ENCODE results near the gene MDH1. TPM values are rescaled to one million over a fixed set of nuclear protein-coding genes. Genes with fewer than 3 reads are reported as not detected.
"Not testable (repeated sequence)": the region's sequence is repeated elsewhere in the genome, so short reads cannot be mapped to it uniquely, and the experiment has no call there.

The MDH1 gene
- total RNA-seq, 1 experiment from 2014 or later = 407 TPM

DNA sequence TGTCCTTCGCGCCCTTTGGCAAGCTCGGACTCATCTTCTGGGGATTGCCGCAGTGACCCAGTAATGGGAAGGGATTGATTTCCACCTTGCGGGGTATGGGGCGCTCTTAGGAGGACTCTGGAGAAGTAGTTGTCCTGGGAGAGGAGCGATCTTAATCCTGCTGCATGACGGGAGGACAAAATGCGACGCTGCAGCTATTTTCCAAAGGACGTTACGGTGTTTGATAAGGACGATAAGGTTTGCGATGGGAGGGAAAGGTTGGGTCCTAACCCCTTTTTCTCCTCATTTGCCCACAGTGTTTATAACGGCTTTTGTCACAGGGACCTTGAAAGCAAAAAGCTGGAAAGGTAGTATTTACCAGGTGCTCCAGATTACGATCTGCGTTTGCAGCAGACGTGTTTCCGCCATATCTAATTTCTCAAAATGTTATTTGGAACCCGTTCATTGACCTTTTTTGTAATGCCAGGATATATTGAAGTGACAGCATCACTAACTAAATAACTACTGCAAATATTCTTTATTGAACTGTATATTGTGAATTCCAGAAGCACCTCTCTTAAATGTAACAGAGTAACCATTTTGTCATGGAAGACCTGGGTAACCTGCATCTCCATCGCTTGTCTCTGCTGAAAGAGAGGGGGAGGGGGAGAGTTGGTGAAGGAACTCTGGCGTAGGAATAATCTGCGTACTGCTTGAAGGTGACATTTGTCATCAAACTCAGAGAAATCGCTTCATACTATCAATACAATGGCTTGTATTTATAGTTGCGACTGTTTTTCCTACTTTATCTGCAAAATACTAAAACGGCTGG, 590 bp downstream of the MDH1 start:
- no peak for DNase-seq (ENCODE audit: low spot score)

DNA sequence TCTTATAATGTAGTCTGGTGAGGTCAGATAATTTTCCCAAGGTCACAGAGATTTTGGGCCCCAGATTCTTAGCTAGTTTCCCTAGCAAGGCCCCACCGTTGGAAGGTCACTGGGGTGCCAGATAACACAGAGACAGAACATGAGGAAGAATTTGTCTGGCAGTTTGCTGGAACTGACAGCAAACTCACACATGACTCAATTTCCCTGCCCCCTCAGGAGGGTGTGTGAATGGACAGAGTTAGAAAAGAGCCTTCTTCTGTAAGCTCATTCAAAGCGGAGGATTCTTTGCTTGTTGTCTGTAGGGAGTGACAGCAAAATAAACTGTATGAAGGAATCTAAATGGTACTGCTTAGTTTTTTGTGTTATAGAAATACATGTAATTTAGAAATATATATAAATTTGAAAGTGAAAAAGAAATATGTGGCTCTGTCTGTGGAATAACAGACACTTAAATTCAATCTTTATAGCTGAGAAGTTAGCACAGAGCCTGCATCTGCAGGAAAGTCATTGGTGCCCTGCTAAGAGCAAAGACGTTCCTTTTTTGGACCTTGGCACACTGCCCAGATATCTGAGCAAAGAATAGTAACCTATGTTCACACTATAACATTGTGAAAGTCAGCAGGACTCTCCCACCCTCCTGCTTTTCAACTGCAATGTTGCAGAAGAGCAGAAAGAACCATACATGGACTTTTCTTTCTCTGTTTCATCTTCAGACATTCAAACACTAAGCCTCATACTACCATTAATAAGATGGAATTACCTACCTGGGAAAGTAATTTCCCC, 2.1 kb downstream of the MDH1 start:
- DNase-seq (ENCODE audit: low spot score) = no peak

DNA sequence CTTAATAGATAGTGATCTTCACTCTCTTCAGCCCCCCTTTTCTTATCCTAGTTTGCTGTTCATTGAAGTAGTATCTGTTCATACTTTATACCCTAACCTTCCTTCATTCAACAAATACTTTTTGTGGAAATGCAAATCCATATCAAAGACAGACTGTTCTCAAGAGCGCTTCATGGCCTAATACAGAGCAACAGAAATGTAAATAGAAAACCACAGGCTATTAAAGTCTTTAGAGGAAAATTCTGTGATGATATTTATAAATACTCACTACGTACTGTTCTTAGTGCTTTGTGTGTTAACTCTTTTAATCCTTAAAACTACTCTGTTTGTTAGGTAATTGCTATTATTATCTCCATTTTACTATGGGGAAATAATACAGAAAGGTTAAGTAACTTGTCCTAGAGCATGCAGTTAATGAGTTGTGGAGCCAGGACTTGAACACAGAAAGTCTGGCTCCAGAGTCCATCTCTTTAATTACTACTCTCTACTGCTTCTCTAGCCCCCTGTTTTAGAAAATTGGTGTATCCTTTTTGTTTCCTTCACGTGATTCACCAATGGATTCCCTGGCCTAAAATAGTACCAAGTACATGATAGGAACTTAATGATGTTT, 2.9 kb downstream of the MDH1 start:
- DNase-seq (ENCODE audit: low spot score) = no peak

DNA sequence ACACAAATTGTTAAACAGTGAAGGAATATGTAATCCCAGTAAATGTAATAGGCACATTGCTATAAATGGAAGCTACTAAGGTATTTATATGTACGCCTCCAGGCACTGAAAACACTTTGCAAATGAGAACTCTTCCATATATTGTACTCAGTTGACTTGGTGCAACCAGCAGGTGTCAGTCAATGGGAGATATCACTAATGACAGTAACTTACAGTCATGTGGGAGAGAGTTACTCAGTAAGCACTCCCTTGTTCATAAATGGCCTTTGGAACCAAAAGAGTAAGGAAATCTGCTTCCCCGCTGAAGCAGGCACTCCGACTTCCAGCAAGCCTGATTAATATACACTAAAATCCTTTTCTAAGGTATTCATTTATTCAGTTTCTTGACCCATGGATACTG, 5.9 kb downstream of the MDH1 start:
- no peak for DNase-seq (ENCODE audit: low spot score)

- no peak for DNase-seq (ENCODE audit: low spot score)
Observed at GRCh38 chr2:63596401-63596883, 7.7 kb downstream of the MDH1 start.

GRCh38 chr2:63598981-63599380, 10.2 kb downstream of the MDH1 start:
- no peak for DNase-seq (ENCODE audit: low spot score)

DNA sequence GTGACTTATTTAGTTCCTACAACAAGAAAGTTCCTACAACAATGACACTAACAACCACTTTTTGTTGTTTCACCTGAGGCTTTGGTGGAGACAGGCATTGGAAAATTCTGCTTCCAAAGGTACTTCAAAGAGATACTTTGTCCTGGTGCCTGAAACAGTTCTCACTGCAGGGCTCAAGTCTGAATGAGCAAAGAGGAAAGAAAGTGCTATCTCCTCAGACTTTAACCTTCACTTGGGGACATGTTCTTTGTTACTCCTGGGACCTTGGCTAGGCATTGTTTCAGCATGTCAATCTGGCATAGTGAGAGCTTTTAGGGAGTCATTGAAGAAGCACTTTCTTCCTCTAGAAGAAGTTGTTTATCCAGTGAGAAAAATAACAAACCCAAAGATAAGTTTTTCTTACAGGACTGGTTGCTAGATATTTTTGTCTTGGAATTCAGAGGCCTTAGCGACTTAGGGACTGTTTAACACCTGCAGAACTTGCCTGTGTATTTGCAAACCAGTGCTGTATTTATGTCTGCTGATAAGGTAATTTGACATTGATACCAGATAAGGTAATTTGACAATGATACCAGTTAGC, 12.2 kb downstream of the MDH1 start:
- DNase-seq (ENCODE audit: low spot score) = no peak

GRCh38 chr2:63604666-63605065, 15.9 kb downstream of the MDH1 start:
- DNase-seq (ENCODE audit: low spot score) = no peak

GRCh38 chr2:63608865-63609264, 20.1 kb downstream of the MDH1 start:
- not testable (repeated sequence) for DNase-seq (ENCODE audit: low spot score)

DNA sequence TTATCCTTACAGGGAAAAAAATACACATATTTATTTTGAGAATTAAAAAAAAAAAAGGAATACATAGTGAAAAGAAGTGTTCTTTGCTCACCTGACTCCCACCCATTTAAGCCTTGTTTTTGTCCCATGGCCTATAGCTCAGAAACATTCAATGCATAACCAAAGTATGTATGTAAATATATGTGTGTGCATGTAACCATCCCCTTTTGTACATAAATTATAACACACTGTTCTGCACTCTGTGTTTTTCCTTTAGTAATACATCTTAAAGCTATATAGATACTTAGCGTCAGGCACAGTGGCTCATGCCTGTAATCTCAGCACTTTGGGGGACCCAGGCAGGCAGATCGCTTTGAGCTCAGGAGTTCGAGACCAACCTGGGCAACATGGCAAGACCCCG, 21.8 kb downstream of the MDH1 start:
- no peak for DNase-seq (ENCODE audit: low spot score)

DNA sequence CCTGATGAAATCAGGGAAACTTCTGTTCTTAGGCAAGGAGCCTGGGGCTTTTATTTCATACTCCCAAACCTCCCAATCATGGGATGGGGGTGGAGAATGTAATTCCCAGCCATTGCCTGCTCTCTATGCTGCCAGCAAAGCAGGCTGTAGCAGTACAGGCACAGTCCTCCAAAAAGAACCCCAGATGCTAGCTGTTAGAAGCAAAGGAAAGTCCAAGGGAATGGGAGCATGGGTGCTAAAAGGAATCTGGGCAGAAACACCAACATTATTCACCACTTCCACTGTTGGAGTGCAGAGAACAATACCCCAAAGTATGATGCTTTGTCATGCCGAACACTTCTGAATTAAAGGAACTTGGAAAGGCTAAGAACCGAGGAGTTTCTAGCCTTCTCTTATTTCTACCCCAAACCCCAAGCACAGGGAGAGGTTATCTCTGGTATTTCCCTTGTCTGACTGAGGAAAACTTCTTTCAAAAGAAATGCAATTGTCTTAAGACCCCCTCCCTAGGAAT, 24.7 kb downstream of the MDH1 start:
- no peak for DNase-seq (ENCODE audit: low spot score)

DNA sequence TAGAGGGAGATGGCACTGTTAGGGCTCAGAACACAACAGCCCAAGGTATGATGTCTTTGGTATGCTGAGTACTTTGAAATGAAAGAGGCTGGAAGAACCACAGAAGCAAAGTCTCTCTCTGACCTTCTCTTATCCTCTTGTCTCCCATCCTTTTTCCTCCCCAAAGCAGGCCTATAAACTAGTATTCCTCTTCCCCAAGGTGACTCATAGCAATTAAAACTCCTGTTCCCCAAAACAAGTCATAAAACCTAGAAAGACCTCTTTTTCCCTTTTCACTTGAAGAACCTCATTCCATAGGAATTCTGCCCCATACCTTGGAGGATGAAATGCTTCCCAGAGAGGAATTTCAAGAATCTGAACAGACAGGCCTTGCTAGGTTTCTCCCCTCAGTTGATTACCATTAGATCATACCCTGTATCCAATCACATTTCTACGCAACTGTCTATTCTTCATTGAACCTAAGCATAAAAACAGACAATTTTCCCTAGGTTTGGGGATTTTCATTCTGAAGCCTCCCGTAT, 25.7 kb downstream of the MDH1 start:
- peak; percentile 11 for DNase-seq (ENCODE audit: low spot score)

DNA sequence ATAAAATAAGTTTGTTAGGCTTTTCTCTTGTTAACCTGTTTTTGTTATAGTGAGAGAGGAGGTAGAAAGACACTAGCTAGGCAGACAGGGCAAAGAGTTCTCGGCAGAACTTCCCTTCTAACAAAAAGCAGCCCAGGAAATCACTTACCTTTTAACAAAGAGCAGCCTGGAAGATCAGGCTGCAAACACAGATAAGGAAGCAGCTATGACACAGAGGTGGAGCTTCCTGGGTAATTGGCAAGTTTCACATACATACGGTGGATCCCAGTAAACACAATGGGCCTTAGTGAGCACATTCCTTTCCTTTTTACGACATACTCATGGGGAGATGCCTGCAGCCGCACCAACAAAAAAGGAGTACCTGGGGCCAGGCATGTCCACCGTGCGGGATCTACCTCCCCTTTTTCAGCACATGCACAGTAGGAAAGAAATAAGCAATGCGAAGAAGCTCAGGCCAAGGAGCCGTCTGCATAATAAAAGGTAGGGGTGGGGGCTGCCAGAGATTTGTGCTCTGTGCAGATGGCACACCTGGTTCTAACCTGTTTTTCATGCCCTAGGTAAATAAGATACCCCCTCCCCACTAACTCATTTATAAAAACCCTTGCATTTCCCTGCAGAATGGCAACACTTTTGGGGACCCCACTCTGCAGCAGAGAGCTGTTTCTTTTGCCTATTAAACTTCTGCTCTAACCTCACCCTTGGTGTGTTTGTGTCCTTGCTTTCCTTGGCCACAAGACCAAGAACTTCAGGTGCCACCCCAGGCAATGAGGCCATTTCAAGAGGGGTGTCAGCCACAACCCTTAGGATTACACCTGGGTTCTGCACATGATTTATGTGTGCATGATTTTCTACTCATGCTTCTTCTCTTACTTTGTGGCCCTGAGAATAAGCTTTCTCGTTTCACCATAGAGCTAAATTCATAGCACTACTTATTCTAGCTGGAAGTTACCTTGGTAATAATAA, 26.5 kb downstream of the MDH1 start:
- DNase-seq (ENCODE audit: low spot score) = no peak

GRCh38 chr2:63617366-63617765, 28.6 kb downstream of the MDH1 start:
- DNase-seq (ENCODE audit: low spot score) = no peak

DNA sequence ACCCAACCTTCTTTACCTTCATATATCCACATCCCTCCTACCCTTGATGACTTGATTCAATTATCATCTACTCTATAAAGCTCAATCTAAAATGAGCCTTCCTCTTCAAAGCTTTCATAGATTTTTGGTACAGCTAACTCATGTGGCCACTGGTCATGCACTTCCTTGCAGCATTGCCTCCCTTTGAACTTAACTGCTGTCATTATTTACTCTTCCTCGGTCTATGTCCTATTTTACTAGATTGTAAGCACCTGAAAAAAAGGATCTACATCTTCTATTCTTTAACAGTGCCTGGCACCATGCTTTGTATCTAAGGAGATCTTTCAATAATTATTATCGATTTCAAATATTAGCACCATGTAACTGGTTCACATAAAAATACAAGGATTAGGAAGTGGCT, 30.6 kb downstream of the MDH1 start:
- DNase-seq (ENCODE audit: low spot score) = no peak

DNA sequence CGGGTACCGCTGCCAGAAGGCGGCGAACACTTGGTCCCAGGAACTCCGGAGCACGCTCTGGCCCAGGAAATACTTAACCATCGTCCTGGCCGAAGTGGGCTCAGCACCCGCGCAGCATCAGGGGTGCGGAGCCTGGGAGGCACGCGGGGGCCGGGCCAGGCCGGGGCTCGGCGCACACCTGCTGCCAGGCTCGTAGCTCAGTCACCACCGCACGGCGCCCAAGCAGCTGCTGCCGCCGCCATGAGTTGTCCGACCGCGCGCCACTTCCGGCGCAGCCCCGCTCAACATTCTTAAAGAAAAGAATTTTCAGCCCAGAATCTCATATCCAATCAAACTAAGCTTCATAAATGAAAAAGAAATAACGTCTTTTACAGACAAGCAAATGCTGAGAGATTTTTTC, 34.0 kb downstream of the MDH1 start:
- no peak for DNase-seq (ENCODE audit: low spot score)

DNA sequence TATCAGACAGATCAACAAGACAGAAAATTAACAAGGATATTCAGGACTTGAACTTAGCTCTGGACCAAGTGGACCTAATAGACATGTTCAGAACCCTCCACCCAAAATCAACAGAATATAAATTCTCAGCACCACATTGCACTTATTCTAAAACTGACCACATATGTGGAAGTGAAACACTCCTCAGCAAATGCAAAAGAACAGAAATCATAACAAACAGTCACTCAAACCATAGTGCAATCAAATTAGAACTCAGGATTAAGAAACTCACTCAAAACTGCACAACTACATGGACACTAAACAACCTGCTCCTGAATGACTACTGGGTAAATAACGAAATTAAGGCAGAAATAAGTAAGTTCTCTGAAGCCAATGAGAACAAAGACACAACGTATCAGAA, 35.0 kb downstream of the MDH1 start:
- not testable (repeated sequence) for DNase-seq (ENCODE audit: low spot score)

- no peak for DNase-seq (ENCODE audit: low spot score)
Observed at GRCh38 chr2:63627866-63628265, 39.1 kb downstream of the MDH1 start.

- DNase-seq (ENCODE audit: low spot score) = no peak
Observed at GRCh38 chr2:63628403-63628942, 39.7 kb downstream of the MDH1 start.

DNA sequence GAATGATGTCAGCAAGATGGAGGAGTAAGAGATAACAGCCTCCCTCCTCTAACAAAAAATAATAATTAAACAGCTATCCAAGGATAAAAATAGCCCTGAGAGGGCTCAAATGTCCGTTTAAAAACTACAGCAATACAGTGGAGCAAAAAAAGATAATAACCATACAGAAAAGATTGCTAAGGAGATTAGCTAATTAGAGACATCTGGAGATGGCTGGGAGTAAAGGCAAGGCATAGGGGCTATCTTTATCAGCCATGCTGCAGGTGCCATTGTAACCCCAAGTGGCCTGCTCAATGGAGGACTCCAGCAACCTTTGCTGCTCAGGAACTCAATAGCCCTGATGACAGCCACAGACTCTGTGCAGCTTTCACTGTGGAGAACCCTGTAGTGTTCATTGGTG, 42.7 kb downstream of the MDH1 start:
- DNase-seq (ENCODE audit: low spot score) = no peak

Measured in H4 (cell line).